GM13977 (cell line): ENCODE results near the gene C19orf25.

Experiments
- DNase-seq: peaks from one replicate; pipeline ENCODE4 v3.0.0; 2012; ENCODE audit warnings: low spot score
- CTCF ChIP-seq: IDR thresholded peaks from 2 replicates; pipeline ENCODE4 v1.5.1; 2012; ENCODE audit warnings: mild to moderate bottlenecking, control low read depth; ENCODE audit not compliant: insufficient read depth; ENCODE audit errors: extremely low read depth, missing control alignments
- in situ Hi-C: fragments of 300-500 bp; cut with MboI; formaldehyde crosslinking; loops from one replicate; pipeline ENCODE4 v1.12.0; 2022; ENCODE audit warnings: low sequenced_read_pairs, low pct_unique_long_range_greater_than_20kb, mixed read lengths, inconsistent platforms; ENCODE audit not compliant: unreplicated experiment

Gene C19orf25

GRCh38 chr19:1518471-1518870 is 39.5 kb upstream of the C19orf25 start:
- in situ Hi-C loops, result no loop called here
- TF ChIP-seq CTCF, result no peak
- no peak for DNase-seq

GRCh38 chr19:1516395-1516753 is 37.4 kb upstream of the C19orf25 start:
- DNase-seq, result no peak
- TF ChIP-seq CTCF, result no peak
- in situ Hi-C loops, result no loop called here

DNA sequence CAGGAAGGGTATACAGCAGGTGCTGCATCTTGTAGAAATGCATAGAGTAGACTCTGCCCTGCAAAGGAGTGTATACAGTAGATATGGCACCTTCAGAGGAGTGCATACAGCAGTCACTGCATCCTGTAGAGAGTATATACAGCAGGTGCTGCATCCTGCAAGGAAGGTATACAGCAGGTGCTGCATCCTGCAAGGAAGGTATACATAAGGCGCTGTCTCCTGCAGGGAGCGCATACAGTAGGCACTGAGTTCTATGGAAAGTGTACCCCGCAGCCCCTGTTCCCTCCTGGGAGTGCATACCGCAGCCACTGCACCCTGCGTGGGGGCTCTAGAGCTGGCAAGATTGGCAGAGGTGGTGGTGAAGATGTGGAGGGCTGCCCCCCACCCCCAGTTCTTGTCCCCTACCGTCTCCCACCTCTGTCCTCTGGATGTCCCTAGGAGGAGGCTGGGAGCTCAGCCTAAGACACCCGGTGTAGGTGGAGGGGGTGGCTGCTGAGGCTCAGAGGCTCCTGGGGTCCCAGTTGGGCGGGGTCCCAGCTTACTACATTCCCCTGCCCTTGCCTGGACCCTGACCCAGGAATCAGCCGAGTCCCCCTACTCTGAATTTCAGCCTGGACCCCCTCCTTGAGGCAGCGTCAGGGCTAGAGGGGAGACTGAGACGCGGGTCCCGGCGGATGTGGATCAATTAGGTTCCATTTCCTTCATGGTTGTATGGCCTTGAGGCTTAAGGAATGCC is 36.1 kb upstream of the C19orf25 start:
- in situ Hi-C loops, result no loop called here
- no peak for TF ChIP-seq CTCF
- DNase-seq, result no peak

GRCh38 chr19:1514295-1514661 is 35.3 kb upstream of the C19orf25 start:
- in situ Hi-C loops, result no loop called here
- no peak for DNase-seq
- no peak for TF ChIP-seq CTCF

DNA sequence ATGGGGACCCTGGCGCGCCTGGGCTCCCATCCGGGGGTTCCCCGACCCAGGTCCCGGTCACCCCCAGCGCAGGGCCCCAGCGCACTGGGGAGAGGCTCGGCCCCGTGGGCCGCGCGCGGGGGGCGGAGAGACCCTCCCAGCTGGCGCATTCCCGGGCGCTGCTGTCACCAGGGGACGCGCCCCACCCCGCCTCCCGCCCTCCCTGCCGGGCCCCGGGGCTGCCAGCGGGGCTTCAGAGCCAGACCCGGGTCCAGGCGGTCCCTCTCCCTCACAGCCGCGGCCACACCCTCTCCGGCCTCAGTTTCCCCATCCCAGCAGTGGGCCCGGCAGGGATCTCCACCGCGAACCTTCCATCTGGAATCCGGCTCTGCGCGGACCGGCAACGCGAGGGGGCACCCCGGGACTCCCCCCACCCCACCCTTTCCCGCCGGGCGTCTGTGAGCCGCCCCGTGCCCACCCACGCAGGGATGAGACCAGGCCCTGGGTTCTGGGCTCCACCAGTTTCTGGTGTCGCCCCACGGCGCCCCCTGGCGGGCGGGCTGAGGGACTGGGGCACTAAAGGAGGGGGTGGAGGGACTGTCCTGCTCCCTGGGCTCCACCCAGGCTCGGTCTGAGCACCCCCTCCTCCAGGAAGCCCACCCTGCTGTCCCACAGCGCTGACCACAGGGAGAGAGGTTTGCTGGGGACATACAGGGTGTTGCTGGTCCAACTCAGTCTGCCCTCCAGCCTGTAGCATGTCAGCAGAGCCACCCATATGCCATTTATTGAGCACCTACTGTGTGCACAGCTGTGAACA is 34.7 kb upstream of the C19orf25 start:
- DNase-seq, result peak; percentile 79
- TF ChIP-seq CTCF, result peak; percentile 77
- in situ Hi-C loops, result no loop called here

DNA sequence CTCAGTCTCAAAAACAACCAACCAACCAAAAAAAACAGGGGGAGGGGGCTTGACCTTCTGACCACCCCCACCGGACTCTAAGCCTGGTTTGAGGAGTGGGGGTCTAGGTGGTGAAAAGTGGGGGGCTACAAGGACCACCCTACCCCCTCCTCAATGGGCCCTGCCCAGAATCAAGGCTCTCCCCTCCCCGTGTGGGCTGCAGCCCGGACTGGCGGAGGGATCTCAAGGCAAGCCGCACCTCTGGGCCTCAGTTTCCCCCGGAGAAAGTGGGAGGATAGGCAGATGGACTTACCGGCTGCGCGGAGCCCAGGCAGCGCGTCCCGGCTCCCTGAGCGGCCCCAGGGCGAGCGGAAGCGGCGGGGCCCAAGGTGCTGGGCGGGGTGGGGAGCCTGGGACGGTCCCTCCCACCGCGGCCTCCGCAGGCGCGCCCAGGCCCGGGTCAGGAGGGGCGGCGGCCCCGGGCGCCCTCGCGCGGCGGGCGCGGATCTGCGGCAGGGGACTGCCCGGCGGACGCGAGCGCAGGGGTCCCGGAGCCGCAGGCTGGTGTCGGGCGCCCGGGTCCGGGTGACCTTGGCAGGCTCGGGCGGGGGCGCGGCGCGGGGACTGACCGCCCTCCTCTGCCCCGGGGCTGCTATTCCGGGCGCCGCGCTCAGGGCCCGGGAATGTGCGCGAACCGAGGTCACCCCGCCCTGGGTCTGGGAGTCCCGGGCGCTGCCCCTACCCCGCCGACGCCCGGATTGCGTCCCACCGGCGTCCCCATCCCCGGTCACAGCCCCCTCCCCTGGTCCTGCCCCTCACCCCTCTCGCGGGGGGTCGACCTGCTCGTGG is 33.9 kb upstream of the C19orf25 start, which contains the start of gene ADAMTSL5:
Gene ADAMTSL5 (minus strand): TSS at position 349 of the 828 bp plus-strand sequence. CDS start 2,076 bp downstream, outside the sequence.
- peak; percentile 55 for TF ChIP-seq CTCF
- peak; percentile 90 for DNase-seq
- in situ Hi-C loops, result no loop called here
